T-helper 2 cell treated with Interferon-gamma antibody and Interleukin-4, amounts not matched to agents 5 μg/mL and 100 μg/mL, for 36 hours (primary cell): Measurements from ENCODE around the gene PTGES2.

Experiments used
- DNase-seq: peaks from one replicate; pipeline ENCODE4 v3.0.0; 2021; ENCODE audit warnings: low spot score
- H3K27ac Mint-ChIP-seq: one replicate; pipeline ENCODE4 v1.8.0; 2021; ENCODE audit warnings: mild to moderate bottlenecking, mixed read lengths
- H3K27me3 Mint-ChIP-seq: one replicate; pipeline ENCODE4 v1.8.0; 2021; ENCODE audit warnings: low read depth, mixed read lengths
- H3K36me3 Mint-ChIP-seq: one replicate; pipeline ENCODE4 v1.8.0; 2021; ENCODE audit warnings: low read depth, mixed read lengths
- H3K4me1 Mint-ChIP-seq: one replicate; pipeline ENCODE4 v1.8.0; 2021; ENCODE audit warnings: low read depth, mixed read lengths
- H3K4me3 Mint-ChIP-seq: one replicate; pipeline ENCODE4 v1.8.0; 2022; ENCODE audit warnings: mild to moderate bottlenecking, moderate library complexity, mixed read lengths
- H3K9me3 Mint-ChIP-seq: one replicate; pipeline ENCODE4 v1.8.0; 2021; ENCODE audit warnings: mixed read lengths

Gene PTGES2

DNA sequence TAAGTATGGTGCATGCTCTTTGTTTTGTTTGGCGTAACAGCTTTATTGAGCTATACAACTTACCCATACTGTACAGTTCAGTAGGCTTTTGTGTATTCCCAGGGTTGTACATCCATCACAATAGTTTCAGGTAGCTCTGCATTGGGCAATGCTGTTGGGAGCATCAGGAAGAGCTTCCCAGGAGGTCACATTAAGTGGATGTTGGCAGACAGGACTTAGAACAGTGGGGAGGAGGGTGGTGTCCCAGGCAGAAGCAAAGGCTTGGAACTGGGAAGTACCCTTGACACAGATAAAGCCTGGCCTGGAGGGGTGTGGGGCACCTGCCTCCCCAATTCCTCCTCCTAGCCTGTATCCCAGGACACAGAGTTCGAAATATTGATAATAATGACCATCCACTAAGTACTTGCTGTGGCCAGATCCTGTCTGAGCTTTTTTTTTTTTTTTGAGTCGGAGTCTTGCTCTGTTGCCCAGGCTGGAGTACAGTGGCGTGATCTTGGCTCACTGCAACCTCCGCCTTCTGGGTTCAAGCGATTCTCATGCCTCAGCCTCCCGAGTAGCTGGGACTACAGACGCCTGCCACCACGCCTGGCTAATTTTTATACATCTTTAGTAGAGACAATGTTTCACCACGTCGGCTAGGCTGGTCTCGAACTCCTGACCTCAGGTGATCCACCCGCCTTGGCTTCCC lies 33.8 kb upstream of the PTGES2 start:
- Mint-ChIP-seq H3K27ac (peak overlapping the region; percentile 75), H3K4me1 (peaks cover 11% of the 10 kb centered on the region)

DNA sequence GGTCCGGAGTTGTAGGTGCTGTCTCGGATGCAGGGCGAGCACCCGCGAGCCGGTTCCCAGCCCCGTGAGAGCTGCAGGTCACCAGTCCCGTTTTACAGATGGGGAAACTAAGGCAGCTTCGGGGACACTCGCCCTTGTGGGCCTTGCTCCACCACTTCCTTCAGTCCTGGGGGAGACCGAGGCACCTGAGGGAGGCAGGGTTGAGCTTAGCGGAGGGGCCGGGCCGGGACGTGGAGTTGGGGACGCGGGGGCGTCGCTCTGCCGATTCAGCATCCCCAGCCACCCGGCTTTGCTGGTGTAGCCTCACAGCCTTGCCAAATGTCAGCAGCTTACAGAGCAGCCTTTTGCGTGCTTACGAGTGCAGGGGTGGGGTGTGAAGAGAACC lies 33.1 kb upstream of the PTGES2 start:
- H3K4me3 Mint-ChIP-seq: peak overlapping the region; percentile 85
- peaks cover 12% of the 10 kb centered on the region for H3K36me3 Mint-ChIP-seq
- peaks cover 11% of the 10 kb centered on the region for H3K4me1 Mint-ChIP-seq
- H3K27ac Mint-ChIP-seq: peak overlapping the region; percentile 75
- DNase-seq: peak; percentile 63
- no peaks in the 10 kb centered on the region for H3K9me3 Mint-ChIP-seq
- no peaks in the 10 kb centered on the region for H3K27me3 Mint-ChIP-seq

More for the DNA sequence above, 33.8 kb upstream of the PTGES2 start:
- H3K36me3 Mint-ChIP-seq: peaks cover 16% of the 10 kb centered on the region
- no peak for DNase-seq
- H3K9me3 Mint-ChIP-seq: no peaks in the 10 kb centered on the region
- H3K27me3 Mint-ChIP-seq: no peaks in the 10 kb centered on the region
- peak overlapping the region; percentile 85 for H3K4me3 Mint-ChIP-seq

DNA sequence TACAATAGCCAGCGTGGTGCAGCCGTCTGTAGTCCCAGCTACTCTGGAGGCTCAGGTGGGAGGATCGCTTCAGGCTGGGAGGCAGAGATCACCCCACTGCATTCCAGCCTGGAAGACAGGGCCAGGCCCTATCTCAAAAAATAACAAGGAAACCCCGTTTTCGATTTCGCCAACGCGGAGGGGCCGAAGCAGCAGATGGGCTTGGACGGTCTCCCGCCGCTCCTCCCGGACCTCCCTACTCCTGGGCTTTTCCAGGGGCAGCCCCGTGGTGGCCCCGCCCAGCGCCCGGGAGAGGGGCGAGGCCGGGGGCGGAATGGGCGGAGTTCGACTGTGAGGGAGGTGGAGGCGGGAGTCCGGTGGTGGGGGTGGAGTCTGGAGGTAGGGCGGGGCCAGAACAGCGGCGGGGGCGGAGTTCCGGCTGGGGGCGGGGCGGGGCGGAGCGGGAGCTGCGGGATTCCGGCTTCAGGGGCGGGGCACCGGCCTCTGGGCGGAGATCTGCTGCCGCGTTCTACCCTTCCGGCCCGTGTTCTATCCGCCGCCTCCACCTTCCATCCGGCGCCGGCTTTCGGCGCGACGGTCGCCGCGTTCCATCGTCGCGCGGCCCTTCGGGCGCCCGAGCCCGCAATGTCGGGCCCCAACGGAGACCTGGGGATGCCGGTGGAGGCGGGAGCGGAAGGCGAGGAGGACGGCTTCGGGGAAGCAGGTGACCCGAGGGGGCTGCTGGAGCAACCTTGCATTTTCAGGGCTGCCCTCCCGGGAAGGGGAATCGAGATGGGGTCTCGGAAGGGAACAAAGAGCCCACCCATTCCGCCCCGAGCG lies 32.5 kb upstream of the PTGES2 start, which contains the start of gene BBLN:
TSS of gene BBLN (plus strand) at position 482 of the 819 bp plus-strand sequence. CDS start at position 625, 143 bp downstream.
- peak within 1 kb of the TSS; percentile 85 for H3K4me3 Mint-ChIP-seq
- peak within 1 kb of the TSS; percentile 91 for H3K27ac Mint-ChIP-seq
- H3K36me3 Mint-ChIP-seq: peaks cover 12% of the 10 kb centered on the region
- DNase-seq: peak; percentile 91
- H3K27me3 Mint-ChIP-seq: no peaks in the 10 kb centered on the region
- no peaks in the 10 kb centered on the region for H3K9me3 Mint-ChIP-seq
- H3K4me1 Mint-ChIP-seq: peaks cover 11% of the 10 kb centered on the region

DNA sequence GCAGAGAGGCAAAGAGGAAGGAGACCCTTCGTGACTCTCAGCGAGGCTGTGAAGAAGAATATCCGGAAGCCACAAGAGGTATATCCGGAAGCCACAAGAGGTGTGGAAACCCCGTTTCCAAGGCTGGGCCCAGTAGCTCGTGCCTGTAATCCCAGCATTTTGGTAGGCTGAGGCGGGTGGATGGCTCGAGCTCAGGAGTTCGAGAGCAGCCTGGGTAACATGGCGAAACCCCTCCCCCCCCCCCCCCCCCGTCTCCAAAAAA lies 31.9 kb upstream of the PTGES2 start:
- H3K36me3 Mint-ChIP-seq: peaks cover 12% of the 10 kb centered on the region
- H3K27ac Mint-ChIP-seq: peak overlapping the region; percentile 91
- peaks cover 11% of the 10 kb centered on the region for H3K4me1 Mint-ChIP-seq
- H3K4me3 Mint-ChIP-seq: peak overlapping the region; percentile 84
- H3K9me3 Mint-ChIP-seq: no peaks in the 10 kb centered on the region
- H3K27me3 Mint-ChIP-seq: no peaks in the 10 kb centered on the region
- DNase-seq: peak; percentile 44

DNA sequence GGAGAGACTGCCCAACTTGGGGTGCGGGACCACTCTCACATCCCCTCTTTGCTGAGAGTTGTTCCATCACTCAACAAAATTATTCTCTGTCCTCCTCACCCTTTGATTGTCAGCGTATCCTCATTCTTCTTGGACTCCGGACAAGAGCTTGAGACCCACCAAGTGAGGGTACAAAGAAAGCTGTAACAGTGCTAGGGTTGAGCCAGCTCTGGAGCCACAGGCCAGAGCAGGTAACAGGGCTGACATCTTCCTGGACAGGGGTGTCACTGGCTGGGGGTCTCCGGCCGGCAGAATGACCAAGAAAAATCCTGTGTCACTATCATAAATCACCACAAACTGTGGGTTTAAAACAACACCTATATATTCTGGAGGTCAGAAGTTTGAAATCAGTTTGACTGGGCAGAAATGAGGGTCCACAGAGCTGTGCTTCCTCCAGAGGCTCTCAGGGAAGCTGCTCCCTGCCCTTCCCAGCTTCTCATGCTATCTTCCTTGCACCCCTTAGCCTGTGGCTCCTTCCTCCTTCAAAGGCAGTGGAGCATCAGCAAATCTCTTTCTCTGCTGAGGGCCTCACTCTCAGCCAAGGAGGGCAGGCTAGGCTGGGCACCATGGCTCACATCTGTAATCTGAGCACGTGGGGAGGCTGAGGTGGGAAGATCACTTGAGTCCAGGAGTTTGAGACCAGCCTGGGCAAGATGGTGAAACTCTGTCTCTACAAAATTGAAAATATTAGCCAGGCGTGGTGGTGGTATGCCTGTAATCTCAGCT lies 28.4 kb upstream of the PTGES2 start:
- no peaks in the 10 kb centered on the region for H3K27me3 Mint-ChIP-seq
- H3K4me3 Mint-ChIP-seq: no peak overlapping the region
- H3K36me3 Mint-ChIP-seq: no peaks in the 10 kb centered on the region
- peaks cover 7% of the 10 kb centered on the region for H3K4me1 Mint-ChIP-seq
- no peaks in the 10 kb centered on the region for H3K9me3 Mint-ChIP-seq
- DNase-seq: no peak
- no peak overlapping the region for H3K27ac Mint-ChIP-seq

- Mint-ChIP-seq H3K9me3 (no peaks in the 10 kb centered on the region), H3K27ac (no peak overlapping the region), H3K36me3 (no peaks in the 10 kb centered on the region), H3K4me1 (no peaks in the 10 kb centered on the region), H3K27me3 (no peaks in the 10 kb centered on the region), H3K4me3 (no peak overlapping the region)
- DNase-seq: no peak
Observed at GRCh38 chr9:128153947-128154695, 26.6 kb upstream of the PTGES2 start.

DNA sequence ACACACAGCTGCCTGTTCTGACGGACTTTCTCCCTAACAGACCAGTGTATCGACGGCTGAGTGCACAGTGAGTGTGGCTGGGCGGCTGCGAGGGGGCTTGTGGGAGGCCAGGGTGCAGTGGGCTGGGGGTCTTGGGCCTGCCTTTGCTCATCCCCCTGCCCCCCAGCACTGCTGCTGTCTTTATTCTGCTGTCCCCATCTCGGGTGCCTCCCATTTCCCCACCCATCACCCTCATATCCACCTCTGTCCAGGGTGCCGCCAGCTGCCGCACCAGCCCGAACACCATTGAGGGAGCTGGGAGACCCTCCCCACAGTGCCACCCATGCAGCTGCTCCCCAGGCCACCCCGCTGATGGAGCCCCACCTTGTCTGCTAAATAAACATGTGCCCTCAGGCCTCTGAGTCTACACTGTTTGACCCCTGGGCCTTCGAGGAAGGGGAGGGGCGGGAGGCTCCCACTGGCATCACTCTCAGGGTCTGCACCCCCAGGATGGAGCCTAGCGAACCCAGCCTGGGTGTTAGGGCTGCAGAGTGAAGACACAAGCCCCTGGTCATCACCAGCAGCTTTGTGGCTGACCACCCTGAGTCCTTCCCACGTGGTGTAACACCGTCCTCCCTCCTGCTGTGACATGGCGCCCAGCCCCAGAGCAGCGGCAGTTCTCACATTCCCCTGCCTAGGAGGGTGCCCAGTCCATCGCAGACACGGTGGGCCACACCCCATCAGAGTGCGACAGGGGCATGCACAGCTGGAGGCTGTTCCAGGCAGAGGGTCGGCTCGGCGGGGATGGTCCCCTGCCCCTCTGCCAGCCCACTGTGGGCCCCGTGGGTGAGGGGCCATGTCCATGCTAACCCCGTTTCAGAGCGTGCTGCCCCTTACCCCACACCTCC lies 25.8 kb upstream of the PTGES2 start:
- DNase-seq: no peak
- Mint-ChIP-seq H3K9me3 (no peaks in the 10 kb centered on the region), H3K4me1 (no peaks in the 10 kb centered on the region), H3K27me3 (no peaks in the 10 kb centered on the region), H3K27ac (no peak overlapping the region), H3K36me3 (no peaks in the 10 kb centered on the region), H3K4me3 (no peak overlapping the region)

DNA sequence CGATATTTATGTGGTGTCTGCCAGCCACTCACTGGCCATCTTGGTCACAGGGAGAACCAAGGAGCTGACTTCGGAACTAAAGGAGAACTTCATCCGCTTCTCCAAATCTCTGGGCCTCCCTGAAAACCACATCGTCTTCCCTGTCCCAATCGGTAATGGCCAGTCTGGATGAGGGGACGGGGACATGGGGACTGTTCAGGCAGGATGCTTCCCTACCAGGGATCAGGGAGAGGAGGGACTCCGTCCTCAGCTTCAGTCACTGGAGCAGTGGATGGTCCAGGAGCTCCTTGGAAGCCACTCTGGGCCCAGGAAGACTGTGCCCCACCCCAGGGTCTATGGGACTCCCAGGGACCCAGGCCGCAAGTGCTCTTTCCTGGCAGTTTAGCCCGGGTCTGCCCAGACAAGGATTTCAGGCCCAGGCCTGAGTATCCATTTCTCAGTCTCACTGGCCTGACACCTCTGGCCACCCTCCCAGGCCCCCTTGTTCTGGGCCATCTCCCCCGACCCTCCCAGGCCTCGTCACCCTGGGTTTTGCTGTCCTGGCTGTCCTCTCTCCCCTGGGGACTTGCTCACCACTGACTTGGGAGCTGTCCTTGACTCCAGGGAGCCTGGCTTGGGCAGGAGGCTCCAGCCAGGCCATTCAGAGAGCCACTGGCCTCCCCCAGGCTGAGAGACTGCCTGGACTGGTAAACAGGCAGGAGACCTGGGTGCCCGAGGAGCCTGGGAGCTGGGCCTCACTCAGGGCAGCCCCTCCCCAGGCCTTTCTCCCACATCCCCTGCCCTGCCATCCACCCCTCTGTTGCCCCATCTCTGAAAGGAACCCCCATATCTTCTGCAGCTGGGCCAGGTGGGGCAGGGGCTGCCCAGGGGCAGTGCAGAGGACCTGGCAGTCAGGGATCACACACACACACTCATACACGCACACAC lies 24.9 kb upstream of the PTGES2 start:
- Mint-ChIP-seq H3K4me3 (no peak overlapping the region), H3K4me1 (no peaks in the 10 kb centered on the region), H3K9me3 (no peaks in the 10 kb centered on the region), H3K27me3 (no peaks in the 10 kb centered on the region), H3K36me3 (no peaks in the 10 kb centered on the region), H3K27ac (no peak overlapping the region)
- DNase-seq: no peak

- no peak for DNase-seq
- Mint-ChIP-seq H3K4me3 (no peak overlapping the region), H3K27me3 (no peaks in the 10 kb centered on the region), H3K9me3 (no peaks in the 10 kb centered on the region), H3K27ac (no peak overlapping the region), H3K4me1 (no peaks in the 10 kb centered on the region), H3K36me3 (no peaks in the 10 kb centered on the region)
Observed at GRCh38 chr9:128151309-128152132, 24.0 kb upstream of the PTGES2 start.

DNA sequence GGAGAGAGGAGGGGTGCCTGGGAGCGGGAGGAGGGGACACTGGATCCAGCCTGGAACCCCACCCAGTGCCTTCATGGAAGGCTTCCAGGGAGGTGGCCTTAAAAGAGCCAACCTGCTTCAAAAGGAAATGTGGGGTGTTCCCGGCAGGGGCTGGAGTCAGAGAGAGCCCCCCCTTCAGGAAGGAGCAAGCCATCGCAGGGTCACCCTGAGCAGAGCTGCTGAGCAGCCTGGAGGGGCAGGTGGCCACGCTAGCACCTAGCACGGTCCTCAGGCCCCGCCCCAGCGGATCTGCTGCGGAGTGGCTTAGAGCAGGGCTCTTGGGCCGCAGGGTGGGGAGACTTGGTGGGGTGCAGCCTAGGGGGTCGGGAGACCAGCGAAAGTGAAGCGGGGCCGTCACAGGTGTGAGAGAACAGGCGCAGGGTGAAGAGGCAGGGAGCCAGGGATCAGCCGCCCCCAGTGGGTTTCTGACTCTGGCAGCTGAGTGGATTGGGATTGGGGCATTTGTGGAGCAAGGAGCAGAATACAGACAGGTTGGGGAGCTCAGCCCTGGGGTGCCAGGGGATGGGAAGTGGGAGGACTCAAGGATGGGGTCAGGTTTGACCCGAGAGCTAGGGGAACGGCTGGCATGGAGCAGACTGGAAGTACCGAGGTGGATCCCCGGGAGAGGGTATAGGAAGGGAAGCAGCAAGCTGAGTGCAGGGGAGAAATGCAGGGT lies 23.2 kb upstream of the PTGES2 start:
- H3K27ac Mint-ChIP-seq: no peak overlapping the region
- no peaks in the 10 kb centered on the region for H3K27me3 Mint-ChIP-seq

DNA sequence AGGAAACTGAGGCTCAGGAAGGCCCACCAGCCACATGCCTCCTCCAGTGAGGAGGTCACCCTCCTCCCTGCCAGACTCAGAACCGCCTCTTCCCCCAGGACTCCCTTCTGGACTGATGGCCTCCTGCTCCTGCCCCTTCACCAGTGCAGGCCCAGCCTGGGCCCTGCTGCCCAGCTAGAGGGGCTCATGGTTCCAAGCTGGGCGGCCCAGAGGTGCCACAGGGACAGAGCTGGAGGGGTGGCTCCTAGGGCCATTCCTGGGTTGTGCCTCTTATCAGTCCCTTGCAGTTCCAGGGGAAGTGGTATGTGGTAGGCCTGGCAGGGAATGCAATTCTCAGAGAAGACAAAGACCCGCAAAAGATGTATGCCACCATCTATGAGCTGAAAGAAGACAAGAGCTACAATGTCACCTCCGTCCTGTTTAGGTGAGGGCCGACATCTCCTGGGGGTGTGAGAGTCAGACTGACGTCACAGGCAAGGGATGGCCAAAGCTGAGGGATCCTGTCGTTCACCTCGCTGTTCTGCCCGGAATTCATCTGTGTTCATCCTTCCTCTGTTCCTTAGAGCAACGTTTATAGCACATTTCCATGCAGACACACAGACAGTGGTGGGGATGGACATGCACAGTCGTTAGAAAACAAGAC lies 22.5 kb upstream of the PTGES2 start:
- Mint-ChIP-seq H3K27ac (peak overlapping the region; percentile 15), H3K4me1 (no peaks in the 10 kb centered on the region), H3K36me3 (no peaks in the 10 kb centered on the region), H3K9me3 (no peaks in the 10 kb centered on the region), H3K27me3 (no peaks in the 10 kb centered on the region), H3K4me3 (no peak overlapping the region)
- no peak for DNase-seq

More for the DNA sequence above, 23.2 kb upstream of the PTGES2 start:
- Mint-ChIP-seq H3K4me3 (no peak overlapping the region), H3K36me3 (no peaks in the 10 kb centered on the region), H3K4me1 (no peaks in the 10 kb centered on the region), H3K9me3 (no peaks in the 10 kb centered on the region)
- DNase-seq: no peak
